Measurements from ENCODE around the gene SHROOM3.

- peak in 1 of 2 donors; percentile 19 for TF ChIP-seq CTCF (conservative IDR thresholded peaks at IDR 0.05 in 1 of 2, IDR thresholded peaks at IDR 0.05 in 1 of 2; ENCODE audit: extremely low read depth in 1 of 2, insufficient read depth in 1 of 2, low read depth in 1 of 2, low read length in 2 of 2)
- TF ChIP-seq EZH2 (IDR thresholded peaks at IDR 0.05; ENCODE audit: borderline replicate concordance, low read length): no peak
These were observed 283.8 kb downstream of the SHROOM3 start for GRCh38 chr4:76718831-76719230.

All from mammary epithelial cell (primary cell).